HG02571 (cell line): Measurements from ENCODE around the gene TSPAN9.

Experiments used
- ATAC-seq: cut with Tn5 transposase; IDR thresholded peaks from one replicate; pipeline ENCODE4 v1.9.1; 2021; ENCODE audit warnings: mild to moderate bottlenecking, moderate library complexity; ENCODE audit not compliant: unreplicated experiment

TSPAN9 gene

GRCh38 chr12:3179731-3180130 is 102.6 kb downstream of the TSPAN9 start:
- no peak for ATAC-seq

- no peak for ATAC-seq
These were observed 105.2 kb downstream of the TSPAN9 start for GRCh38 chr12:3182426-3182825.

- ATAC-seq: no peak
These were observed 107.3 kb downstream of the TSPAN9 start for GRCh38 chr12:3184485-3184884.

GRCh38 chr12:3185260-3185870 is 108.2 kb downstream of the TSPAN9 start:
- ATAC-seq: no peak

GRCh38 chr12:3186546-3187215 is 109.5 kb downstream of the TSPAN9 start:
- ATAC-seq: no peak

- no peak for ATAC-seq
These were observed 110.9 kb downstream of the TSPAN9 start for GRCh38 chr12:3187846-3188770.

GRCh38 chr12:3189282-3189681 is 112.1 kb downstream of the TSPAN9 start:
- ATAC-seq: no peak

- no peak for ATAC-seq
These were observed 112.9 kb downstream of the TSPAN9 start for GRCh38 chr12:3190101-3190500.

- ATAC-seq: no peak
These were observed 114.3 kb downstream of the TSPAN9 start for GRCh38 chr12:3191450-3191849.

GRCh38 chr12:3192221-3192620 is 115.0 kb downstream of the TSPAN9 start:
- ATAC-seq: no peak

- ATAC-seq: no peak
These were observed 116.0 kb downstream of the TSPAN9 start for GRCh38 chr12:3193131-3193530.

GRCh38 chr12:3193755-3194154 is 116.6 kb downstream of the TSPAN9 start:
- no peak for ATAC-seq

GRCh38 chr12:3195337-3195736 is 118.2 kb downstream of the TSPAN9 start:
- ATAC-seq: no peak

- ATAC-seq: no peak
These were observed 118.8 kb downstream of the TSPAN9 start for GRCh38 chr12:3195859-3196483.

GRCh38 chr12:3196488-3196887 is 119.3 kb downstream of the TSPAN9 start:
- ATAC-seq: no peak

GRCh38 chr12:3197131-3197818 is 120.1 kb downstream of the TSPAN9 start:
- no peak for ATAC-seq

- ATAC-seq: no peak
These were observed 122.4 kb downstream of the TSPAN9 start for GRCh38 chr12:3199551-3200031.

- no peak for ATAC-seq
These were observed 122.9 kb downstream of the TSPAN9 start for GRCh38 chr12:3200032-3200617.

- no peak for ATAC-seq
These were observed 123.6 kb downstream of the TSPAN9 start for GRCh38 chr12:3200814-3201233.
